ENCODE data around the gene C18orf63.
A peak's percentile ranks its signal among the peaks of the same experiment; 100 is the strongest.
"Not testable (repeated sequence)": the region's sequence is repeated elsewhere in the genome, so short reads cannot be mapped to it uniquely, and the experiment has no call there.

Gene C18orf63
- 0 to 2.5 (median 0) reads per million in 17 experiments for total RNA-seq

DNA sequence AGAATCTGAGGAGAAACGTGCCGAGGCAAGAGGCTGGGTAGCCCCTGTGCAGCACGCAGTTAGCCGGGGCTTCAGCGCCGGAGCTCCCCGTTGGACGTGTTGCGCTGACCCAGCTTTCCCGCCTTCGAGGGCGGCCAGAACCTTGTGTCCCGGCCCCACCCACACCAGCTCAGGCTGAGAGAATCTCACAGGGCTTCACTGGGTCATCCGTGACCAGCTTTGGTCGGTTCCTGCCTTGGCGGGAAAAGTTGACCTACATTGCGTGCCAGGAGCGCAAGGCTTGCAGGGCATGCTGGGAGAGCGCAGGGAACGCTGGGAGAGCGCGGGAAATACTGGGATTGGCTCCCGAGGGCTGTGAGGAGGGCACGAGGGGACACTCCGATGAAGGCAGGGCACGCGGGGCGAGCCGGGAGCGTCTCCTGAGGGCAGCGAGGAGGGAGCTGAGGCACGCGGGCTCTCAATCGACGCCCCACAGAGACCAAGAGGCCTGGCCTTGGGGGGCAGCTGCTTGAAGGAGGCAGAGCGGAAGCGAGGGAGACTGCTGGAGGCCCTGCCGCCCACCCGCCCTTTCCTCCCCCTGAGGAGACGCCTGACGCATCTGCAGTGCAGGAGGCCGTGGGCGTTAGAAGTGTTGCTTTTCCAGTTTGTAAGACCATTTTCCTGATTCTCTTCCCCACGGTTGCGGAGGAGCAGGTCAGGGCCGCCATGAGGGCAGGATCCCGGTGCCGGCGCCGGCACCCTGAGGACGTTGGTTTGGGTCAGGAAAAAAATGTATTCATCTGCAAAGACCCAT lies at the start of gene C18orf63:
Gene C18orf63, plus strand, starts transcription at position 376 of the 793 bp plus-strand sequence. CDS start 2,027 bp downstream, outside the sequence.
- DNase-seq, result no peak

DNA sequence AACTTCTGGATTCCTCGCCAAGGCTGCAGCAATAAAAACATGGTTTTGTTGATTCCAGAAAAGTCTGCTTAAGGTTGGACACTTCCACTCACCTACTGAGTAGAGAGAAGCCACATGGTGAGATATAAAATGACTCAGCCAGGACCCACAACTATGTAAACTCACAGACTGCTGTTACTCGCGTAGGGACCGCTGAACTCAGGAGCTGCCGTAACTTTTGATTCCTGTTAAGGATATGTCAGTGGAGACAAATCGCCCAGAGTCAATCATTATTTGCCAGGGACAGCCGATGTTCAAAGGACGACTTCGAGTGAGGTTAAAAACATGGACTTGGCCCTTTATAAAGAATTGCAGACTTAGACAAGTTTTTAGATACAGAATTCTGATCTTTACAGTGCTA lies 49.5 kb upstream of the C18orf63 start:
- DNase-seq, result no peak

DNA sequence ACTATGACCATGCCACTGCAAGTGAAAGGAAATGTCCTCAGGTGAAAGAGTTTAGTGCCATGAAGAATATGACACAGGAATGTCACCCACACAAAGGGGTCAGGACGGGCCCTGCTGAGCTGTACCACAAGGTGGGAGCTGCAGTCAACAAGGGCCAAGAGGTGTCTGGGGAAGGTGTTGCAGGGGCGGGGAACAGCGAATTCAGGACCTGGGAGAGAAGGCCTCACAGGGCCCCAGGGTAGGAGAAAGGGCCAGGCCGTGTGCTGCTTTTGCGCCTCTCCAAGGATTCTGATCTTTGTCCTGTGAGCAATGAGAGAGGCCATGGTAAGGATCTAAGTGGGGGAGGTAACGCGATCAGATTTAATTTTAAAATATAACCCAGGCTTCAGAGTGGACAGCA lies 47.5 kb upstream of the C18orf63 start:
- DNase-seq, result no peak

DNA sequence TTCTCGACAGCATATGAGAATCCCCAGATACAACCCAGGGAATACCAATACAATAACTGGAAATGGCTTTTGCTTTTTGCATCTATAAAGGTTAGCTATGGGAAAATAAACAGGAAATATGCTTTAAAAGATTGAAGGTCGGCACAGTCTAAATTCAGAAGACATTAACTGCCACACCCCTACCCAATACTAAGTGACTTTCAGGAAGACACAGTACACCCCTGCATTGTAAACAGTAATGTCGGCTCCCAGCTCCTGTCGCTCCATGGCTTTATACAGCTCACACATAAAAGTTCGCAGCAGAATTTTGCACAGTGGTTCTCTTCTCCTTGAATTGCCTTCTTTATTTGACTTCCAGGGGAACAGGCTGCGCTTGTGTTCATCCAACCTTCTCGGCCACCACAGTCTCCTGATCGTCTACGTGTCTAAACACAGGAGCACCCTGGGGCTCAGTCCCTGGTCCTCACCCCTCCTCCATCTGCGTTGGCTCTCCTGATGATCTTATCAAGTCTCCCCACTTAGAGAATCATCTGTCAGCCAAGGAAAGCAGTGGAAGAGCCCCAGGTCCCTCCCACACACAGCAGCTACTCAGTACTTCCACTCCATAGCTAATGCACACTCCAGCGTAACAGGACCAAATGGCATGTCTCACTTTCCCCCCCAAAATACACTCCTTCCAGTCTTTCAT lies 46.6 kb upstream of the C18orf63 start:
- DNase-seq, result no peak

DNA sequence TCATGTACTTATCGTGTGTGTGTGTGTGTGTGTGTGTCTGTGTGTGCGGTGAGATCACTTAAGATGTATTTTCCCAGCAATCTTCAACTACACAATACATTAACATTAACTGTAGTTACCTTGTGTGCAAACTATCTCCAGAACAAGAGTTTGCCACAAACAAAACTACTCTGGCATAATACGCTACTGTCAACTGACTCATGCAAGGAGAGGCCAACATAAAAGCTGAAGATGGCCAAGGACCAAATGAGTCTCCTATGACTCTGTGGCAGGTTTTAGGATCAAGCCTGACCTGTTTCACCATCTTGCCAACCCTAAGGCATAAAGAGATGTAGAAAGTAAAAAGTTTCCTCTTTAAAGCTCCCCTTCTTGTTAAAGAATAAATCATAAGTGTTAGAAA lies 44.0 kb upstream of the C18orf63 start:
- no peak for DNase-seq

DNA sequence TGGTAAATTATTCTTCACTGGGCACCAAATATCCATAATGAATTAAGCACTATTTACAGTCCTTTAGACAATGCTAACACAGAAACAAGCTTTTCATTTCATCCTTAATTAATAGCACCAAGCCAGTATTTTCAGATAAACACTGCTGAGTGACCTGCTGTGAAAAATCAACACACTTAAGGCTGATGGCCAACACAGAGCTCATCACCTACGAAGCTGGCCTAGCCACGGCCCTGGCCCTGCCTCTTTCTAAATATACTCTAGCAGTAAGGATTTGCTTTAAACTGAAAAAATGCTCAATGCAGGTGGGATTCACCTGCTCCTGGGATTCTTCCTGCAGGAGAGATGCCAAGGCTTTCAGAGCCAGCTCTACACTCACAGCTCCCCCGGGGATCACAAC lies 42.2 kb upstream of the C18orf63 start:
- DNase-seq, result no peak

DNA sequence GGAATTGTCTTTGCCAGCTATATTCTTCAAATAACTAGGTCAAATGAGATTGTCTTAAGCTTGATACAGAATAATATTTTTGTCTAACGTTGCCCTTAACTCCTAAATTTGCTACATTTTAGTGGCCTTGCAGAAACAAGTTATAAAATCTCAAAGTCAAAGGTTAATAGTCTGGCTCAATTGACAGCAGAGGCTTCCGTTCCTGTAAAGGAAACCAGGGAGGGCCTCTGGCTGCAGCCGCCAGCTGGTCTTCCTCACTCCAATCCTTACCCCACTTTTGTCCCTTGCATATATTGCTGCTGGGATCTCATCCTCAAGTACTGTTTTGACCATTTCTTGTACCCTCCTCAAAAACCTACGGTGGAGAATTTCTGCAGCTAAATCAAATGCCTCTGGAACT lies 40.9 kb upstream of the C18orf63 start:
- no peak for DNase-seq

DNA sequence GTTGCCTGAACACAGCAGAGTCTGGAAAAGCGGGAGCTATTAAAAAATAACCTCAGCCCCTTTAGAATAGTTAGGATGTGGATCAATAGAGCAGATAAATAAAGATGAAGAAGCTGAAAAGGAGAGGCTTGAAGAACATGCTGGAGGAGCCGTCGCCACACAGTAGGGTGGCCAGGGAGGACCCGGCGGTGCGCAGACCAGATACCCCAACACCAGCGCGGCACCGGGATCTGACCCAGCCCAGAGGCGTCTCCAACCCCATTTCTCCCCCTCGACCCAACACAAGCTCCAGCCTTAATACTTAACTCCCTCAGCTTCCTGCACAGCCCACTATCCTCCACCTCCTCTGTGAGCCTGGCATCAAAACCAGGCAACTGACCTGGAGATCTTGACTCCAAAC lies 39.9 kb upstream of the C18orf63 start:
- no peak for DNase-seq

DNA sequence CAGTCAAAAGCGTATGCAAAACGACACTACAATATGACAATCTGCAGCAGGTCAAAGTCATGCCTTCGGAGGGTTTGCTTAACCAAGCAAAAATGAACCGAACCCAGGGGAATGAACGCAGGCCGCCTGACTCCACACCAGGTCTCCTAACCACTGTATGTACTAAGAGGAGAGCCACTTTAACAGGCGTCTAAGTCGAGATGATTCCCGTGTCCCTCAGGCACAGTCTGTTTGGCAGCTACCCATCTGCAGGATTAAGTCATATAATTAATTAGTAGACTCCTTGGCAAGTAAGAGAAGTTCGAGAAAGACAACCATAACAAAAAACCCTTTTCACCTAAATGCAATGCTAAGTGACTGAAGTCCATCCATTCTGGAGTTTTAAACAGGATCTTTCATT lies 39.0 kb upstream of the C18orf63 start:
- DNase-seq, result no peak

DNA sequence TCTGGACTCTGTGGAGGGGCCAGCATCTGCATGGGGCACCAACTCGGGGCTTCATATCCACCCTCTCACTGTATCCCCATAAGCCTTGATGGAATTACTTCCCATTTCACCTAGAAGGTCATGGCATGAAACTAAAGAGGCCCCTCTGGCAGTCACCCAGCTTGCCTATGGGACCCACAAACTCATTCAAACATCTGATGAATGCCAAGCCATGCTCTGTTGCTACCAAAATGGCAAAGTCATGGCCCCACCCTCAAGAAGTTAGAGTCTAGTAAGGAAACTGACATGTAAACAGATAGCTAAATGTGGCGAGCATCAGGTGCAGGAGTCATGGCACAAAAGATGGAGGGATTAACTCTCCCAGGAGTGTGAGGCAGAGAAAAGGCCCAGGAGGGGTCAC lies 38.3 kb upstream of the C18orf63 start:
- no peak for DNase-seq

DNA sequence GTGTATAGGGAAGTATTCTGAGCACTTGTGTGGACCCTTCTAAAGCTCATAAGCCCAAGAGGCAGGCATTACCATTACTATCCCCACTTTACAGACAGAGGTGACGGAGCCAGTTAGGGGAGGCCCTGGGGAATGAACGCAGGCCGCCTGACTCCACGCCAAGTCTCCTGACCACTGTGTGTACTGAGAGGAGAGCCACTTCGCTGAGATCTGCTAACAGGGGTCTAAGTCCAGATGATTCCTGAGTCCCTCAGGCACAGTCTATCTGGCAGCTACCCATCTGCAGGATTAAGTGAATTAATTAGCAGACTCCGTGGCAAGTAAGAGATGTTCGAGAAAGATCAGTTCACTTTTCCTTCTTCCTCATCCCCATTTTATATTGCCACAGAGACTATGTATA lies 37.6 kb upstream of the C18orf63 start:
- DNase-seq, result no peak

DNA sequence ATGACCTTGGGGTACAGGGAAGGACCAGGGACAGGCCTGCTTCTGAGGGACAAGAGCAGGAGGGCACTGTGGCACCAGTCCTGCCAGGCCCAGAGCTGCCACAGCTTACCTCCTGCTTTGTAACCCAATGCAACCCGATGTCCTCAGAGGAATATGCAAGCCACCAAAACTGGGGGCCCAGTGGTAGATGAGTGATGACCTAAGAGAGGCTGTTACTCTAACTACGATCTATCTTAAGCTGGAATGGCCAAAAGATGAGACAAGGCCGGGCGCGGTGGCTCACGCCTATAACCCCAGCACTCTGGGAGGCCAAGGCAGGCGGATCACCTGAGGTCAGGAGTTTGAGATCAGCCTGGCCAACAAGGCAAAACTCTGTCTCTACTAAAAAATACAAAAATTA lies 36.7 kb upstream of the C18orf63 start:
- DNase-seq, result no peak

DNA sequence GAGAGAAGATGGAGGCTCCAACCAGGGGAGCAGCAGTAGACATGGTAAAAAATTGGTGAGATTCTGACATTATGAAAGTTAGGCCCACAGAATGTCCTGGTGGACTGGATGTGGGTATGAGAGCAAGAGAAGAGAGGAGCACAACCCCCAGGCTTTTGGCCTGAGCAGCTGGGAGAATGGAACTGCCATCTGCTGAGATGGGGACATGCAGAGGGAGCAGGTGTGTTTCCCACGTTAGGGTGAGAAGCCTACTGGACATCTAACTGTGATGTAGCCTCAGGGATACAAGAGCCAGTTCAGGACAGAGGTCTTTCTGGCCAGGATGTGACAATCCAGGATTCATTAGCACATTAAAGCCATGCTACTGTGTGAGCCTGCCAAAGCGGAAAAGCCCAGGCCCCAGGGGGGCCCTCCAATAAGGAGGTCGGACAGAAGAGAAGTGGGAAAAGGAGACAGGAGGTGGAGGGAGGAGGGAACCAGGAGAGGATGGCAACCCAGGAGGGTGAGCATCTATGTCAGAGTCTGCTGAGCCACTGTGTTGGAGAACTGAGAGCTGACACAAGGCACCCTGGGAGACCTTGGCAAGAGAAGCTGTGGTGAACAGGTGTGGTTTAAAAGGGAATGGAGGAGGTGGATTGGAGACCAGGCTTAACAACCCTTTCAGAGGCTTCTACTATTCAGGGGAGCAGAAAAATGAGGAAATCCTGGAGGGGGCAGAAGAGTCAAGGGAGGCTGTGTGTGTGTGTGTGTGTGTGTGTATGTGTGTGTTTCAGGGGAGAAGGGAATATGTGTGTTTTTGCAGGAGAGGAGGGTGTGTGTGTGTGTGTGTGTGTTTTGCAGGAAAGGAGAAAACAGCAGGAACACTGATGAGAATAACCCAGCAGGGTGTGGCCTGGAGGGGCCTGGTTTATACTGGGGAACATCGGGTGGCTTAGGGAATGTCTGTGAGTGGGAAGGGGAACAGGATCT lies 34.3 kb upstream of the C18orf63 start:
- DNase-seq, result no peak

DNA sequence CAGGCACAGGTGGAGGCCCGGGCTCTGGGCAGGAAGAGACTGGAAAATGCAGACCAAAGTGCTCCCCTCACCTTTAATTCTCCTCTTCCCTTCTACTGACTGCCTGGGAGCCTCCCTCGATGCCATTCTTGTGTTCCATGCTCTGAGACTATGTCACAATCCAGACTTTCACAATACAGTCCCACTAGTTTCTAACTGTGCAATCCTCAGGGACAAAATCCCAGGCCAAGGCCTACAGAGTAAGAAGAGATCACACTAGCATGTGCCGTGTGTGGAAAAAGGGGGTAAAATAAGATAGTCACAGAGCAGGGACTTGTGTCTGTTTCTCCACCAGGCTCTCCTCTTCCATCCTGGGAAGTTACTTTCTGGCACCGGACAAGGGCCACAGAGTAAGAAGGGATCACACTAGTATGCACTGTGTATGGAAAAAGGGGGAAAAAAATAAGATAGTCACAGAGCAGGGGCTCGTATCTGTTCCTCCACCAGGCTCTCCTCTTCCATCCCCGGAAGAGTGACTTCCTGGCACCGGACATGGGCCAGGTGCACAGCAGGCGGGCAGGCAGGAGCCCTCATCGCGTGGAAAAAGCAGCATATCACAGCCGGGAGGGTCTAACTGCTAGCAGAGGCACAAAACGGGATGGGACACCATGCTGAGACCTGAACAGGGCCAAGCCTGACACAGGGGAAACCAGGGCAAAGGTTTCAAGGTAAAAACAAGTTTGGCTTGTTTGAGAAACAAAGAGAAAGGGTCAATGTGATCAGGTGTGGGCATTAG lies 33.5 kb upstream of the C18orf63 start:
- peak; percentile 3 to 52 (median 28) for DNase-seq

DNA sequence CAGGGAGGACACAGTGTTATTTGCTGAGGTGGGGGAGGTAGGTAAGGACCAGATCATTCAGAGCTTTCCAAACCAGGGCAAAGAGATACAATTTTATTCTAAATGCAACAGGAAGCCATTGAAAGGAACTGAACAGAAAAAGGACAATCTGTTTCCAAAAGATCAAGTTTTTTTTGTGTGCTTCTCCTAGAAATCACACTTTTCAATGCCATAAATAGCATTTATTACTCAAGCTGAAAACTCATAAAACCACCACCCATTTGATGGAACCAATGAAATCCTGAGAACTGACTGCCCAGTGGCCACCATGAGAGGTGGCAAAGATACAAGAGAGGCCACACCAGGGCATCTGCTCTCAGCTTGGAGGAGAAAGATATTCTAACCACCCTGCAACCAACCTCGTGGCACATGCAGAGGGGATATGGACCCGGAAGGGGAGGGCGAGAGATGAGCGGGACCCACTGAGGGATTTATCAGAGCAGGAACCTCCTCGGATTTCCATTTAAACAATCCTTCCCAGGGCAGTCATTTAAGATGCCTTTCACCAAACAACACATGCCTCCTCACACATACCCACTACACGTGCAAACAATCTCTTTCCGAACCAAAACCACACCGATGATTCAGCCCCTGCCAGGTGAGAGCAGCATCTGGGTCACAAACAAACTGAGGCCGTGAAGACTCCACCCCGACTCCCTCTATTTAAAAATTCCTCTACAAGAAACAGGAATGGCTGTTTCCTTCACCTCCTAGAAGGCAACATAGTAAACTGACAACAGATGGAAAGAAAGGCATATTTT lies 32.7 kb upstream of the C18orf63 start:
- DNase-seq, result no peak

DNA sequence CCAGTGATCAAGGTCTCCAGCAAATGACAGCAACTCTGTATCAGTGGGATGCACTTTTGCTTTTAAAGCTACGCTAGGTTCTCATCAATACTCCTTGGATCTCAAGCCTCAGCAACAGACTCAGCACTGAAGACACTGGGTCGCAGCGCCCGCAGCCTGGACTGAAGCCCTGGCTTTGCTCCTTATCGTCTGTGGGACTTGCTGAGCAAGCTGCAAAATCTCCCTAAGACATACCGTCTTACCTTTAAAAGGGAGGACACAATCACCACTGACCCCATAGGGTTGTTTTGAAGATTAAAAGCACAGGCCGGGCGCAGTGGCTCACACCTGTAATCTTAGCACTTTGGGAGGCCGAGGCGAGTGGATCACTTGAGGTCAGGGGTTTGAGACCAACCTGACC lies 32.0 kb upstream of the C18orf63 start:
- no peak for DNase-seq

DNA sequence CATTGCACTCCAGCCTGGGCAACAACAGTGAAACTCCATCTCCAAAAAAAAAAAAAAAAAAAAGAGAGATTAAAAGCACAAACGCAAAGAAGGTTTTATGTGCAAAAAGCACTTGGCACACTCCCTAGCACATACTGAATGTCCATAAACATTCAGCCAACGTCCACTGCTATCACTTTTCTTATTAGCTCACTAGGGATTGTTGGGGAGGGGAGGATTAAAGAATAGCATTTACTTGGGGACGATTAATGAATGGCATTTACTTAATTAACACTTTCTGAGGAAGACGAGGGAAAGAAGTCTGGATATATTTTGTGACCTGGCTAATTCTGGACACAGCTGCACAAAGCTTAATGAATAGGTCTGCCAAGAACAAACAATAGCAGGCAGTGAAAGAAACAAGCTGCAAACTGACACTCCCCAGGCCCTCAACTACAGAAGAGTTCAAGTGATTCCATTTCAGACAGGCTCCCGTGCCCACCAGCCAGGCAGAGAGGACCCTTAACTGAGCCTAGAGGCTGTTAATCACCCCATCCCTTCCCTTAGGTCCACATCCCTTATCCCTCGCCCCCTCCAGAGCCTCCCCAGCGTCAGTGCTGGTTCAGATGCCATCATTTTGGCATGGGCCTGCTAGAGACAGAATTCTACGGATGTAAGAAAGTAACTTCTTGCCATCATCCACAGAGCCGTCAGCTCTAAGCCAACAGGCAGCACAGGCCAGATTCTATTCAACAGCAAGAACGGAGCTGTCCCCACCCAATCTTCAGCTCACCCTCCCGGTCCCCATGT lies 31.3 kb upstream of the C18orf63 start:
- DNase-seq, result no peak

DNA sequence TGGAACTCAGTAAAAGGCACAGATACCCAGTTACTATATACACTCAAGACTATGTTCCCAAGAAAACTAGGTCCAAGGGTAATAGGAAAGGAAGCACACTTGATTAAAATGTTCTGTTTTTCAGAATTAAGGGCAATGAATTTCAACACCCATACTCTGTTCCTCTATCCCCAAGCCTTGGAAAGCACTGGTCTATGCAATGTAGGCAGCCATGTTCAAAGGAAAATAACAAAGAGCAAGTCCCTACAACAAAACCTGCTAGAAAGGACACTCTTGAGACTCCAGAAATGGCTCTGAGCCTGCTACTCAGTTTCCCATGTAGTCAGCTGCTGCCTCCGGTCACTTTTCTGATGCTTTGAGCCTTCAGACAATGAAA lies 30.7 kb upstream of the C18orf63 start:
- DNase-seq, result peak in 1 of 4 experiments; percentile 13

DNA sequence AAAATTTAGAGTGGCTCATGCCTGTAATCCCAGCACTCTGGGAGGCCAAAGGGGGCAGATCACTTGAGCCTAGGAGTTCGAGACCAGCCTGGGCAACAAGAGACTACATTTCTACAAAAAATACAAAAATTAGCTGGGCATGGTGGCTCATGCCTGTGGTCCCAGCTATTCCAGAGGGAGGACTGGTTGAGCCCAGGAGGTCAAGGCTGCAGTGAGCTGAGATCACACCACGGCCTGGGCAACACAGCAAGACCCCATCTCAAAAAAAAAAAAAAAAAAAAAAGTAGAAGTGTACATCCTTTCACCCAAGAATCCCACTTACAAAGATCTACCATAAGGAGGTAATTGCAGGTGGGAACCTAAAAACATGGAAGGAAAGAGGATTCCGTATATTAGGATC lies 30.1 kb upstream of the C18orf63 start:
- not testable (repeated sequence) for DNase-seq

DNA sequence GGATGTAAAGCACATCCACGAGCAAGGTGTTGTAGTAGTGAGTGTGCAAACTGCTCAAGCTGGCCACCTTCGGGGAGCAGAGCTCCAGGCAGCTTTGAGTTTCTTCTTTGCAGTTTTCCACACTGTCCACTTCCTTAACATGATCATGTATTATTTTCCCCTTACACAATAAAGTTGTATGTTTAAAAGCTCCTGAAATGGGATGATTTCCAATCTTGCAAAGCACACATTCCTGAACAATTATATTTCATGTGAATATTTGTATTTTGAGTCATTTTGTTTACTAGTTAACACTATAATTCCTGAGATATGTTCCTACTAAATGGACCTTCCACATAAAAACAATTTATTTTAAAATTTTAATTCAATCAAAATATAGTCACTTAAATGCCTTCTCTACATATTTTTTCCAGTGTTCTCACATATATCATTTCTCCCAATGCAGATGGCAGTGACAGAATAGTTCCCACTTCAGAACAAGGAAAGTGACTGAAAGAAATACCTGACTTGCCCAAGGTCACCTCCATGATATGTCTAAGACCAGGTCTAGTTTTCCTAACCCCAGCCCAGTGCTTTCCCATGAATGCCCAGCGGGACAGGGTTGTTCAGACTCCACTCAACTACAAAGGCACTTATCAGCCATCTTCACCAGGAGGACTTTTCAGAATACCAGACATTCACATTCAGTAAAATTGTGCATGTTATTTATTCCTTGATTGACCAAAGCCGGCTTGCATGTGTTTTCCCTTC lies 29.4 kb upstream of the C18orf63 start:
- no peak for DNase-seq
